Omental fat pad (tissue), 4 donors: ENCODE results near the gene CD93. TPM values are rescaled to one million over a fixed set of nuclear protein-coding genes. Genes with fewer than 3 reads are reported as not detected.

Experiments
- ATAC-seq: fragments of 150-250 bp; one replicate; pipeline ENCODE4 v1.9.1; 2016; ENCODE audit warnings: mild to moderate bottlenecking, moderate library complexity; ENCODE audit not compliant: low FRiP score
- DNase-seq: peaks from one replicate; pipeline ENCODE4 v3.0.0-alpha.2; 2019; ENCODE audit warnings: low spot score
- total RNA-seq, 4 donors: library from RNA; depleted of rRNA; stranded (reverse); fragments of >200 nt; gene quantifications; one replicate each; pipeline ENCODE4 v1.1.0, GENCODE V29; 2016
- TF ChIP-seq, protein P1 (sequence below), 3 donors: fragments of 450-650 bp; IDR thresholded peaks; one replicate each; pipeline ENCODE4 v1.5.1; 2016 to 2017; ENCODE audit warnings: antibody characterized with exemption in 3 of 3, mild to moderate bottlenecking in 3 of 3, moderate library complexity in 2 of 3

The CD93 gene
- total RNA-seq, 4 donors from 2014 or later = 43.8 to 227 (median 140) TPM

DNA sequence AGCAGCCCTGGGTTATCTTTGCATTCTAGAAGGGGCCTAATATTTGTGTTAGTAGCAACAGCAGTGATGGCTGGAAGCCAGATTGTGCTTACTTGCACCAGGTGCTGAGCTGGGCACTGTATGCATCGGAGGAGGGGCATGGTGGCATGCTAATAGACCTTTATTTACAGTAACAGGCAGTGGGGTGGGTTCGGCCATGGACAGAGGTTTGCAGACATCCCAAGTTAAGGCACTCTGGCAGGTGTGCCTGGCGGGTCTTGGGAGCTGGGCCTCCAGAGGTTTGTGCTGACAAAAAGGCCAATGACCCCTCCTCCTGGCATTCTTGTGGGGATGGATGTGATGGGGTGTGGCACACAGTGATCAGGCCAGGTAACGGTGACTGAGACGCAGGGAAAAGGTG lies 39.0 kb upstream of the CD93 start:
- DNase-seq (no peak), ATAC-seq (no peak)
- TF ChIP-seq, protein P1, sequence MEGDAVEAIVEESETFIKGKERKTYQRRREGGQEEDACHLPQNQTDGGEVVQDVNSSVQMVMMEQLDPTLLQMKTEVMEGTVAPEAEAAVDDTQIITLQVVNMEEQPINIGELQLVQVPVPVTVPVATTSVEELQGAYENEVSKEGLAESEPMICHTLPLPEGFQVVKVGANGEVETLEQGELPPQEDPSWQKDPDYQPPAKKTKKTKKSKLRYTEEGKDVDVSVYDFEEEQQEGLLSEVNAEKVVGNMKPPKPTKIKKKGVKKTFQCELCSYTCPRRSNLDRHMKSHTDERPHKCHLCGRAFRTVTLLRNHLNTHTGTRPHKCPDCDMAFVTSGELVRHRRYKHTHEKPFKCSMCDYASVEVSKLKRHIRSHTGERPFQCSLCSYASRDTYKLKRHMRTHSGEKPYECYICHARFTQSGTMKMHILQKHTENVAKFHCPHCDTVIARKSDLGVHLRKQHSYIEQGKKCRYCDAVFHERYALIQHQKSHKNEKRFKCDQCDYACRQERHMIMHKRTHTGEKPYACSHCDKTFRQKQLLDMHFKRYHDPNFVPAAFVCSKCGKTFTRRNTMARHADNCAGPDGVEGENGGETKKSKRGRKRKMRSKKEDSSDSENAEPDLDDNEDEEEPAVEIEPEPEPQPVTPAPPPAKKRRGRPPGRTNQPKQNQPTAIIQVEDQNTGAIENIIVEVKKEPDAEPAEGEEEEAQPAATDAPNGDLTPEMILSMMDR (IDR thresholded peaks at IDR 0.05) = no peak

DNA sequence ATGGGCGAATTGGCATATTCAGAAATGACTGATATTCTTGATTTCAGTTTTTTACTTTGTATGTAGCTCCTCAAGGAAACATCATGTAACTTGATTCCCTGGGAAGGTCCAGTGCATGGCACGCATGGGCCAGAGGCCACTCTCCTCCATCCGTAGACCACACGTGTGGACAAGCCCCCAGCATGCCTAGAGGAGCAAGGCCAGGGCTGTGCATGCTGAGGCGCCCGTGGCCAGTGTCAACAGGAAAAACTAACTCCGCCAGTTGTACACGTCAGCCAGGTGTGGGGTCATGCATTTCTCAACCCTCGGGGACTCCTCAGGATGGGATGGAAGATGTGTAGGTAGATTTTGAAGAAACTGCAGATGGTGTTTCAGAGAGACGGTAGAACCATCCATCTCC lies 37.8 kb upstream of the CD93 start:
- DNase-seq = no peak
- TF ChIP-seq, protein P1 (IDR thresholded peaks at IDR 0.05) = no peak
- ATAC-seq = no peak

DNA sequence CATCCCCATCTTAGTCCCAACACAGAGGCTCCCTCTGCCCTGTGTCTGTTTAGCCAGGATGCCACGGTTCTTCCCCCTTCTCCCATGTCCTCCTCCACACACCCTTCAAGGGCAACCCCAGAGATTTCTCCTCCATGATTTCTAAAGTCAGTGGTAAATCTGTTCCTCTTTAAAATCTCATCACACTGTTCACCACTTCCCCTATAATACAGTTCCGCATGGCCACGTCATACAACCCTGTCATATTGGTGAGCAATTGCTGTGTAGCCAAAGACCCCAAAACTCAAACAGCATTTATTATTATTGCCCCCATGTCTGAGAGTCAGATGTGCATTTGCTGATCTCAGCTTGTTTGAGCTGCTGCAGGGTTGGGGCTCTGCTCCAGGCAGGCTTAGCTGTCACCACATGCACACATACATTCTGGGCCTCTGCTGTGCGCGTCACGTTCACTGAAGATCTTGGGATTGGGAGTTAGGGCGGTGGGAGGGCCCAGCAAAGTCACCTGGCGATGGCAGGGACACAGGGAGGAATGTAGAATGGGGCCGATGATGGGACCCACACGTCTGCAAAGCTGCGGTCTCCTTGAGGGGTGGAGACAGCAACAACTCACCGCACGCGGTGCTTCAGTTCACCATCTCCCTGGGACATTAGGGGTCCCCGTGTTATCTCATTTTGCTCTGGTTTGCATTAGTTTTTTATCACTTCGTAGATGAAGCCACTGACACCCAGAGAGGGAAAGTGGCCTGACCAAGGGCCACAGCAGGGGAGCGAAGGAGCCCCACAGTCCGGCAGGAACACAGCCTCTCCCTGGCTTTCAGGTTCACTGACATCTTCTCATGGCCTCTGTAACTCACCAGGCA lies 36.9 kb upstream of the CD93 start:
- ATAC-seq = no peak
- TF ChIP-seq, protein P1 (IDR thresholded peaks at IDR 0.05) = no peak
- no peak for DNase-seq

DNA sequence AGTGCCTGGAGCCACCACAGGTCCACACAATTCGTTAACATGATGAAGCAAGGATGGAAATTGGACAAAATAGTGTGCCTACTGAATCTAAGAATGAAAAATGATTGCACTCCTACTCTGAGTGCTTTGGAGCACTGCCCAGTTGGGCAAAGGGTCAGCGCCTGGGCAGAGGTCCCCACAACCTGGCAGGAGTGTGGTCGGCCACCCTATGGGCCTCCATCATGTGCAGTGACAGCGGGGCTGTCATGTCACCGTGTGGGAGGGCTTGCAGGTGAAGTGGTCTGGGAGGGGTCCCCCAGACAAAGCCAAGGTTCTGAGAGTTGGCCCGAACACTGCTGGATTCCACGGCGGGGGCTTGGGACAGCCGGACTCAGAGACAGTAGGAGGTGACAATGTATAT lies 36.2 kb upstream of the CD93 start:
- no peak for ATAC-seq
- TF ChIP-seq, protein P1 (IDR thresholded peaks at IDR 0.05) = no peak
- no peak for DNase-seq

DNA sequence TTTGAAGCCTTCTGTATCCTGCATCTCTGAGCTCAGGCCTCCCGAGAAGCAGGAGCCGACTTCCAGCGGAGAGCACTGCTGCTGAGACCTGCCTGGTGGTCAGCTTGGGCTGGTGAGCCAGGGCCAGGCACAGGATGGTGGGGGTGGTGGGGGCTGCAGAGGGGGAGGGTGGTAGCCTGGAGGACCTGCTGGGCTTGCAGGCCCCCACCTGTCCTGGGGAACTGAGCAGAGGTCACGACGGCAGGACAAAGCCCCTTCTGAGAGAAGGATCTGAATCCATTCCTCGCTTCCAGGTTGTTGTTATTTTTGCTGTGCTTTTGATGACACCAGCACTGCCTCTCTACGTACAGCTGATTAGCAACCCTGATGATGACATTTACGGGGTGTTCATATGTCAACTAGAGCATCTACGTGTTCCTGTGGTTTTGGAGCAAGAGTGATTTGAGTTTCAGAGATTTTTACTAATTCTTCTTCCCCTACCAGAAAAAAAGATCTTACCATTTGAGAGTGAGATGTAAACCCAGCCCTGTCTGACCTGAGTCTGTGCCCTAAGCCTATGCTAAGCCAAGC lies 35.7 kb upstream of the CD93 start:
- TF ChIP-seq, protein P1 (IDR thresholded peaks at IDR 0.05) = no peak
- DNase-seq = no peak
- no peak for ATAC-seq

DNA sequence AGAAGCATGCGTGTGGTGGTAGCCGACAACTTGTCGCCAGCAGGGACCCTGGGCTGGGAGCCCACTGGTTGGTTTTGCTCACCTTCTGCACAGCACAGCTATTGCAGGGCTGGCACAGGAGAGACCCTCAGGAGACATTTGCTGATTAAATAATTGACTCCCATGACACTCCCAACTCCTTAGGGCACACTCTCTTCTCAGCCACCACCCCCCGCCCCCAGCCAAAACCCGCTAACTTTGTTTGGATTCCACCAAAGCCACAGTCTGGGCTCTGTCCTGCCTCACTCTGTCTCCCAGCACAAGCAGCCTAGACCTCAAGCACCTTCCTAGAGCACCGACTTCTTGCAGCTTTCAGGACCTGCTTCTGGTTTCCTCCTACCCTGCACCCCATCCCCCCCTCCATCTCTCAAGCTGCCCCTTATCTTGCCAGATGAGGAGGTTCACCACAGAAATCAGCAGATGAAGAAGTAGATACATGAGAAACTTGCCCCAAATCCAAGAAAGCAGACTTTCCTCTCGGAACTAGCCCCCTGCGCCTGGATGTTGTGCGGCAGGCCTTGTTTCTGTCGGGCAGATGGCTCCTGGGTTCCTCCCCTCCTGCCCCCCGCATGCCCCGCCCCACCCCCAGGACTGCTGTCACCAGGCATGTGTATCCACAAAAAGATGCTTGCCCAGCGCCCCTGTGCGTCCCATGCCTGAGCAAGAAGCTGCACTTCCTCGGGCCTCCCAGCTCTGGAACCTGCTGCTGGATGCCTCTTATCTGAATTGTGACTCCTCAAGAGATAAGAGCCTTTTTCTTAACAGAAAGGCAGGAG lies 35.0 kb upstream of the CD93 start:
- TF ChIP-seq, protein P1 (IDR thresholded peaks at IDR 0.05) = no peak
- ATAC-seq (no peak), DNase-seq (no peak)
